ENCODE measurements around the gene RRAGC.

The RRAGC gene, protein sequence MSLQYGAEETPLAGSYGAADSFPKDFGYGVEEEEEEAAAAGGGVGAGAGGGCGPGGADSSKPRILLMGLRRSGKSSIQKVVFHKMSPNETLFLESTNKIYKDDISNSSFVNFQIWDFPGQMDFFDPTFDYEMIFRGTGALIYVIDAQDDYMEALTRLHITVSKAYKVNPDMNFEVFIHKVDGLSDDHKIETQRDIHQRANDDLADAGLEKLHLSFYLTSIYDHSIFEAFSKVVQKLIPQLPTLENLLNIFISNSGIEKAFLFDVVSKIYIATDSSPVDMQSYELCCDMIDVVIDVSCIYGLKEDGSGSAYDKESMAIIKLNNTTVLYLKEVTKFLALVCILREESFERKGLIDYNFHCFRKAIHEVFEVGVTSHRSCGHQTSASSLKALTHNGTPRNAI

DNA sequence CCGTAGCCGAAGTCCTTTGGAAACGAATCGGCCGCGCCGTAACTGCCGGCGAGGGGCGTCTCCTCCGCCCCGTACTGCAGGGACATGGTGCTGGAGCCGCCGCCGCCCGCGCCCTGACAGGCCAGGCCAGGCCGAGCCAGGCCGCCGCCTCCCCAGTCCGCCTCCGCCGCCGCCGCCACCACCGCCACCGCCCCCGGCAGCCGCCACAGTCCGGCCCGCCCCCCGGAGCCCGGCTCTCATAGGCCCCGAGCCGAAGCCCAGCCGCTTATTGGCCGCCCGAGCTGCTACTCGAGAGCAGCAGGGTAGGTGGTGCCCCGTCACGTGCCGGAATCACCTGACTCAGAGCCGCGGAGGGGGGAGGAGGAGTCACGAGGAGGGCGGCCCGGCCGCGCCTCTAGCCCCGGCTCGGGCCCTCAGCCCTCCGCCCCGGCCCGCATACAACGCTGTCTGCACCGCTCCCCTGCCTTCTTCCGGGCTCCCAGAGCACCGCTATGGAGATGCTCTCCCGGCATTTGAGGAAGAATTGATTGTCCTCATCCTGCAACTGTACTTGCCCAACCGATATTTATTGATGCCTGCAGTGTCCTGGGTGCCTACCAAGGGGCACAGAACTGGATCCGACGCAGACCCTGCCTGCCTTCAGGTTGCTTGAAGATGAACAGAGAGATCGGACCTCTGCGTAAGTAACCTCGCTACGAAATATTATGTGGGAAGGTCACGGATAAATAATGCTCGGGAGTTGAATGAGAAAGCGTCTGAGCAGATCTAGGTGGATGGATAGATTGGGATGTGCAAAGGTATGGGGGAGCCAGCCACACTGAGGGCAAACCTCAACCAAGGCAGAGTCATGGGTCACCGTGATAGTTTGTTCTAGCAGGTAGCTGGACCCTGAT lies at the start of gene RRAGC:
RRAGC (minus strand) TSS at position 212 of the 893 bp plus-strand sequence; CDS start at position 86, 126 bp downstream.
- peak; percentile 99 for DNase-seq (ENCODE audit: low spot score)

DNA sequence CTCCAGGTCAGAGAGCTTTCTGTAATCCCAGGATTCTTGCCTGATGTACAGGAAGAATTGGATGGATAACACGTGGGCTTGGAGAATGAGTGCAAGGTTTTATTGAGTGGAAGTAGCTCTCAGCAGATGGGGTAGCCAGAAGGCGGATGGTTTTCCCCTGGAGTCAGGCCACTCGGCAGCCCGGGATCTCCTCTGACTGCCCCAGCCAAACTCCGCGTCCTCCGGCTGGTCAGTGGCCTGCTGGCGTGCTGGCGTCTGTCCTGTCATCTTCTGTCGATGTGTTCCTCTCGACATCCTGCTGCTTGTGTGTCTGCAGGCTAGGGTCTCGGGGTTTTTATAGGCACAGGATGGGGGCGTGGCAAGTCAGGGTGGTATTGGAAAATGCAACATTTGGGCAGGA lies 49.2 kb upstream of the RRAGC start:
- no peak for DNase-seq (ENCODE audit: low spot score)

- DNase-seq (ENCODE audit: low spot score): no peak
Measured at GRCh38 chr1:38905985-38906384, 46.4 kb upstream of the RRAGC start.

GRCh38 chr1:38899560-38899959 lies 40.0 kb upstream of the RRAGC start:
- DNase-seq (ENCODE audit: low spot score): no peak

GRCh38 chr1:38898653-38899230 lies 39.2 kb upstream of the RRAGC start:
- no peak for DNase-seq (ENCODE audit: low spot score)

- no peak for DNase-seq (ENCODE audit: low spot score)
Measured at GRCh38 chr1:38896169-38896568, 36.6 kb upstream of the RRAGC start.

DNA sequence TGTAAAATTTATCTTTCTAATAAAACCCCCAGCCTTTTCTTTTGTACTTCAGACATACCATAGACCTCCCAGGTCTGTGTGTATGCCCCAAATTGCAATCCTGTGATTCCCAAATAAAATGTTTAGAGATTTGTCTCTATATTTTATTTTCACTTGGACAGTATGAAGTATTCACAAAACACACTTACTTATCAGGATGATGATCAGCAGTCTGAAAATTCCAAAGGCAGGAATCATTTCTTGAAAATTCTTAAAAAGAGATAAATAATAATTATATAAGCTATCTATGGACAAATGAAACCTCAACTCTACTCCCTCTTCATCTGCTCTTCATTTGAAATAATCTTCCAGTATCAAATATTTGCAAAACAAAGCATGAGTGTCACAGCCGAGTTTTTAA lies 33.4 kb upstream of the RRAGC start:
- no peak for DNase-seq (ENCODE audit: low spot score)

- DNase-seq (ENCODE audit: low spot score): no peak
Measured at GRCh38 chr1:38891753-38892152, 32.2 kb upstream of the RRAGC start.

- no peak for DNase-seq (ENCODE audit: low spot score)
Measured at GRCh38 chr1:38889589-38889988, 30.0 kb upstream of the RRAGC start.

GRCh38 chr1:38888423-38889333 lies 29.1 kb upstream of the RRAGC start:
- no peak for DNase-seq (ENCODE audit: low spot score)

- no peak for DNase-seq (ENCODE audit: low spot score)
Measured at GRCh38 chr1:38885092-38885491, 25.5 kb upstream of the RRAGC start.

GRCh38 chr1:38881487-38881886 lies 21.9 kb upstream of the RRAGC start, which contains the start of gene GJA9:
Gene GJA9 (minus strand): TSS chr1:38881587. CDS start chr1:38876098, 5,489 bp downstream.
- no peak for DNase-seq (ENCODE audit: low spot score)

DNA sequence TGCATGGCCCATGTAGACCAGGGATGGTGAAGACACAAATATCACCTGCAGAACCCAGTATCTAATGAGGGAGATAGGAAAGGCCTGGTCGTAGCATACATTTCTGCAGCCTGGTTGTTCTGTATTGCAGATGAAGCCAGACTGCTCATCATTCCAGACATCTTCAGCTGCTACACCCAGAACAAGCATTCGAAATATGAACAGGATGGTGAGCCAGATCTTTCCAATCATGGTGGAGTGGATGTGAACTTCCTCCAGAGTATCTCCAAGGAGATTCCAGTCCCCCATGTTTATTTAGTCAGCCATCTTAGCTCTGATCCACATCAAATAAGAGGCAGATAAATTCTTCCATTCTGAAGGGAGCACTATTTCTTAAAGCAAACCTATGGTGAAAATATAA lies 16.2 kb upstream of the RRAGC start:
- no peak for DNase-seq (ENCODE audit: low spot score)

- DNase-seq (ENCODE audit: low spot score): peak; percentile 98
Measured at GRCh38 chr1:38873027-38873969, 13.7 kb upstream of the RRAGC start, which contains the start of gene MYCBP. Gene MYCBP (minus strand): TSS chr1:38873348. CDS start chr1:38873305, 43 bp downstream.

DNA sequence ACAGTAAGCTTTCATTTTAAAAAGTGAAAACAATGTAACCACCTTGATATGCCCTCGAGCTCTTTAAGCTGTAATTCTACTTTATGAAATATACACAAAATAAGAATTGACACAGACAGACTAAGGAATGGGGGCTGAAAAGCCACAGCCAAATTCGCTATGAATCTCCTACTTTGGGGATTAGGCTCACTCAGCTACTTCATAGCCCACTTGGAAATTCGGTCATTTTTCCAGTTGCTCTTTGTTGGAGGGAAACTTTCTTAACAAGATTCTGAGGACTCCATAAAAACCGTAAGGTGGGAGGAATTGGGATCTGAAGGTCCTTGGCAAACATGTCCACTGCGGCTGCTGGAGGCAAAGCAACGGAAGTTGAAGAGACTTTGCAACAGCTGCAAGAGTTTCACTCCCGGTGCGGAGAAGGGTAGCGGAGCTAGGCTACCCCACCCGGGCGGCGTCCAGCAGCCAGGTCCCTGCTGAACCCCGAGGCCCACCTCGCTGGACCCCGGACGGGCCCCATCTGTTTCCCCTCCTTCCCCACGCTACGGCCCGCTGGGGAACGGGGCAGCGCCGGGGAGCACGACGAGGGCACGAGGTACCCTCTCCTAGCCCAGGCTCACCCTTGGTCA lies 12.9 kb upstream of the RRAGC start:
- DNase-seq (ENCODE audit: low spot score): peak; percentile 37

GRCh38 chr1:38870996-38871395 lies 11.4 kb upstream of the RRAGC start:
- DNase-seq (ENCODE audit: low spot score): no peak

- DNase-seq (ENCODE audit: low spot score): no peak
Measured at GRCh38 chr1:38867208-38867607, 7.6 kb upstream of the RRAGC start.

GRCh38 chr1:38865112-38865715 lies 5.6 kb upstream of the RRAGC start:
- DNase-seq (ENCODE audit: low spot score): no peak

- DNase-seq (ENCODE audit: low spot score): no peak
Measured at GRCh38 chr1:38860454-38860795, 853 bp upstream of the RRAGC start.

Measured in activated CD4-positive, alpha-beta T cell treated with anti-CD3 and anti-CD28 coated beads, Interleukin-2, Interleukin-4, amounts not matched to agents 100 ng/mL and 50 ng/mL, durations not matched to agents 16 hours and 8 hours (primary cell).